NCI-H1105 treated with DMSO at 0.1 percent for 48 hours (cell line): ENCODE measurements around the gene PDE8A.

Source experiments
- DNase-seq: peaks from one replicate; lab custom pipeline; 2025; lab: John Stamatoyannopoulos, UW

Gene PDE8A

GRCh38 chr15:85091990-85092389, 110.3 kb downstream of the PDE8A start:
- DNase-seq: no peak

DNA sequence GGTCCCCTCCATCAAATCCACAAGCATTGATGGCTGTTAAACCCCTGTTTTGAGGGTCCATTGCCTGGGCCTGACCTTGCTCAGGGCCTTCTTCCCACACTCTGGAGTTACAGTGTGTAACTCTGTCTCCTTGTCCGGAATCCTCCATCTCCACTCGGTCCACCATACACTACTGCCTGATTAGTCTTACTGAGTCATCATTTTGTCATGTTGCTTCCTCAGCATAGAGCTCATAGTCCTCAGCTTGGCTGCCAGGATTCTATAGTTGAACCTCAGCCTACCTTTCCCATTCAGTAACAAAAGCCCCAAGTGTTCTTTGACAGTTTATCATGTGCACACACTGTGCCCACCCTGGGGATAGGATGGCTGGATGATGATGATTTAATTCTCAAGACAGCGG, 113.0 kb downstream of the PDE8A start:
- DNase-seq: no peak

DNA sequence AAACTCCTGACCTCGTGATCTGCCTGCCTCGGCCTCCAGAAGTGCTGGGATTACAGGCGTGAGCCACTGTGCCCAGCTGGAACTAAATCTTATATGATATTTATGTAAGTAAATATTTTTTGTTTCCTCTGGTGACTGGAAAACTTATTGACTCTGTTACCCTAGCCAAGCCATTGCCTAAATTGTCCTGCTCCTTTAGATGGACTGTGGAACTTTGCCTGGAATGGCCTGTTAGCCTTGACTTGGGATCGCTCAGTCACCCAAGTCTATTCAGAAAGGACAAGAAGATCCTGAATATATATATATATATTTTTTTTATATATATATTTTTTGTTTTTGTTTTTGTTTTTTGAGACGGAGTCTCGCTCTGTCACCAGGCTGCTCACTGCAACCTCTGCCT, 113.9 kb downstream of the PDE8A start:
- DNase-seq: no peak

DNA sequence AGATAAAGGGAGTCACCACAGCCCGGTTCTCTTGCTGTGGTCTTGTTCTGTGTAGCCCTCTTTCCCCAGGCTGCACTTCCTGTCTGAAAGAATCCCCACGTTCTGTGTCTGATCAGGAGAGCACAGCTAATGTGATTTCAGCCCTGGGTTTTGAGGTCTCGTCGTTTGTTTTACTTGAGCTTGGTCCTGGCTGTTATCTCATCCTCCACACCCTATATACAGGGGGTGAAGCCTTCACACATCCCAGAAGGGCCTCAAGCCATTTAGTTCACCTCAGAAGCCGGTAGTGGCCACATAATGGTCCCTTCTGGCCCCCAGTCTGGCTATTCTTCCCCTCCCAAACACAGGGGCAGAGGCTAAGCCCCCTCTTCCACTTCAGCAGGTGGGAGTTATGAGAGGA, 115.6 kb downstream of the PDE8A start:
- DNase-seq: no peak

DNA sequence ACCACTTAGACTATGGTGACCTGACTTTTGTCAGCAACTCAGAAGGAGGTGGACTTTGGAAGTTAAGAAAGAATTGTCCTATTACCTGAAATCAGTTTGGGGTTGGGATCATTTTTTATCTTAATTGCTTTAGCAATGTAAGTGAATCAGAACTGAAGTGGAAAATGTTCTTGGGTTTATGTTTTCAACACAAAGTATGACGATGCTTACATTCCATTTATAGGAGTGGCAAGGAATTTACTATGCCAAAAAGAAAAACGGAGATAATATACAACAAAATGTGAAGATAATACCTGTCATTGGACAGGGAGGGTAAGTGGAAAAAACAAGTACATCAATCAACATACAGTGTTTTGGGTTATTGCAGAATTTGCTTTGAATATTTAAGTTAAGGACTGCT, 116.1 kb downstream of the PDE8A start:
- DNase-seq: no peak

GRCh38 chr15:85099195-85099803, 117.6 kb downstream of the PDE8A start:
- DNase-seq: no peak

DNA sequence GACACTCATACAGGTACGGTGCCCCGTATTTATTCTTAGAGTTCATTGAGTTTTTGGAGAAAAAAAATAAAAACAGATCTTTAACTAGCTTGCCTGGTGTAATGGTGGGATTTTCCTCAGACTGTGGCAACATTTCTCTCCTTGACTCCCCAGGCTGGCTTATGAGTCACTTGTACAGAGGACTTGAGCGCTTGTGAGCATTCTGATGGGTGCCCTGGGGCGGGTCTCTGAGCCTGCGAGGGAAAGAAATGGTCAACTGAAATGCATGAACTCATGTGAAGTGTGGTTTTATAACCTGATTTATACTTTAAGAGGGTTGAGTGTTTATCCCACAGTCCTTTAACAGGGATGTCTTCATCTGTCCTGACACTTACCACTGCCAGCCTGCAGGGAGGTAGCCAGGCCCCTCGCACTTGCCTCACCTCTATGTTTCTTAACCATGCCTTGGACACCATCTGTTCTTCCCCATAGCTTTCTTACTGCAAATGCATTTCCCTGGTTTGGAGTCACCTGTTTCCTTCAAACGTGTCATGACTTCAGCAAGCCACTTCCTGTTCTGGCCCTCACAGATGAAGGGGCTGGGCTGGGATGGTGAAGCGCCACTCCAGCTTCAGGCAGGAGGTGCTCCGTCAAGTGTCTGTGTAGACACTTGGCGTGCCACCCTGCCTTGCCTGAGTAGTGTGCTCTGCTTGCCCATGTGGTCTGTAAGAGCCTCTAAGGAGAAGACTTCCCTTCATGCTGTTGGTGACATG, 118.7 kb downstream of the PDE8A start:
- no peak for DNase-seq

GRCh38 chr15:85104584-85104983, 122.9 kb downstream of the PDE8A start:
- no peak for DNase-seq

- DNase-seq: no peak
Measured at GRCh38 chr15:85108136-85108535, 126.5 kb downstream of the PDE8A start.

DNA sequence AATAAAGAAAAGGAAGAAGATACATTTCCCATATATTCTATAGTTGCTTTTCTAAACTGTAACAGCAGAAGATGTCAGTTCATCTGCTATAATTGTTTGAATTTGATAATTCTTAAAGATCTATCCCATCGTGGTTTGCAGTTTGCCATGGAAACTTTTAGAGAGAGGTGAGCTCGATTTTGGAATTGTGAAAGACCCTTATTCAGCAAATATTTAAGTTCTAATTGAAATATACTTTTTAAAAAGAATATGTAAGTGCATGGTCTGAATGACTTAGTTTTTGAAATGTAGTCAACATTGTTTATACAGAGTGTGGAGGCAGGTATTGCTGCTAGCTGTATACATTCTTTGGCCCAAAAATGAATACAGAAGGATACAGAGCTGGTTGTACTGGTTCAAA, 127.7 kb downstream of the PDE8A start:
- DNase-seq: no peak

GRCh38 chr15:85112997-85113396, 131.3 kb downstream of the PDE8A start:
- no peak for DNase-seq

GRCh38 chr15:85114886-85115285, 133.2 kb downstream of the PDE8A start:
- no peak for DNase-seq

DNA sequence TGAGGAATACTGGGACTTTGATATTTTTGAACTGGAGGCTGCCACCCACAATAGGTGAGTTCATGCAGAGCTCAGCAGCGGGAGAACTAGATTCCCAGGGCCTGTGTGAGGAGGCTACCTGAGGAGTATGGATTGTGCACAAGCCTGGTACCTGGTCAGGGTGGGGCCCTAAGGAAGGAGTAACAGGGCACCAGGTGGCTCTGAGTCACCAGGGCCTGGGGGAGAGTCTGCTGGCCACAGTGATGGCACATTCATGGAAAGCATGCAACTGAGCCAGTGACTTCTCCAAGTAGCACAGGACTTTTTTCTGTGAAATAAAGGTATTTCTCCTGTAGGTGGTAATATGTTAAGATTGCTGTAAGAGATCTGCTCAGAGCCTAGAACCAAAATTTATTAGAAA, 134.4 kb downstream of the PDE8A start:
- DNase-seq: no peak

GRCh38 chr15:85116494-85116893, 134.8 kb downstream of the PDE8A start:
- no peak for DNase-seq

DNA sequence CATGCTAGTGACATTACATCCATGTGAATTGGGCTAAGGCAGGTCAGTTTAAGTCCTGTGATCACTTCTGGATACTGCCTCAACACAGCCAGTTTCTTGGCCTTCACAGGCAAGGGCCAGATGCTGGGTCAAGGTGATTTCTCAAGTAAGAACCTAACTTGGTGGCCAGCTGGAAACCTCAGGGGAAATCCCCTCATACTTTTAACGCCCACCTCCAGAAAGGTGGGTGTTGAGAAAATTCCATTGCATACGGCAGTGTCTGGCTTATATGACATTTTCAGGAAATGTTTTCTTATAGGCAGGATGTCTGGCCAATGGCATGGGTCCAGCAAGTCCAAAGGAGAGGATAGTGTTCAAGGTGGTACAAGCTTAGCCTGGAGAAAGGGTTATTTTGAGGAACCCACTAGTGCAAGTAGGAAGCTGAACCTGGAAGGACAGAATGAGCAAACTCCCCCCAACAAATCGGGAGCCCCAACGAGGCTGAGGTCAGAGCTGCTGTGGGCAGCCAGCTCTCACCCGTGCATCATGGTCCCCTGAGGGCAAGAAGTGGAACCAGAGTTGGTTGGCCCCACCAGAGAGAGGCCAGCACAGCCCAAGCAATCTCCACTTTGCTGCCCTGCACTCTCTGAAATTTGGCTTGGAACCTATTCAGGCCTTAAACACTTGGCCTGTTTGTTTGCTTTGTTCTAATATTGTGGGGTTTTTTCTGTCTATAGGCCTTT, 135.4 kb downstream of the PDE8A start:
- no peak for DNase-seq

DNA sequence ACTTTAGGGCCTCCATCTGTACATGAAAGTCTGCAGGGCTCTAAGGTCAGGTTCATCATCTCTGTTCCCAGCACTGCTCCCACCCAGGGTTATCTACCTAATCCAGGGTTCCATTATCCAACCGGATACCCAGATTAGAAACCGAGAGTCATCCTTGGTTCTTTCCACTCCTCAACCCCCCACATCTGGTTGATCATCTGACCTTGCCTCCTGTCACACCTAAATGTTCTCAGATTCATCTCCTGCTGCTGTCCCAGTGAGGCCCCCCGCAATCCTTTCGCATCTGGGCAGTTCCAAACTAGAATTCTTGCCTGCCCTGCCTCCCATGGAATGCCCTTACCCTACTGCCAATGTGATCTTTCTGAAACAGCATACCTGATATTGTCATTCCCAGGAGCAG, 136.5 kb downstream of the PDE8A start:
- DNase-seq: no peak

DNA sequence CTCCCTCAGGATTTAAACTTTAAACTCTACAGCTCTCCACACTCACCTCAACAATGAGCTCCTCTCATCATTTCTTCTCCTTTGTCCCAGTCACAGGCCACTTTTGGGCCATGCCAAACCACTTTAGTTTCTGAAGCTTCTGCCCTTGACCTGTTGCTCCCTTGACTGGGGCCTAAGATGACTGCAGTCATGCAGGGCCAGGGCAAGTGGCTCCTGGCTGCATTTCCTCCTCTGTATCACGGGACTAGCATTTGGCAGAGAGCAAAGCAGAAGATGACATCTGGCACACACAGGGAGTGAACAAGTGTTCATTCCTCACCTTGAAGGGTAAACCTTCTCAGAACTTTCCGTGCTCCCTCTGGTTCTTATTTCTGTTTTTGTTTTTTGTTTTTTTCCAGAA, 136.9 kb downstream of the PDE8A start:
- DNase-seq: no peak

GRCh38 chr15:85120351-85121113, 138.9 kb downstream of the PDE8A start:
- no peak for DNase-seq

- no peak for DNase-seq
Measured at GRCh38 chr15:85124173-85124572, 142.5 kb downstream of the PDE8A start.

DNA sequence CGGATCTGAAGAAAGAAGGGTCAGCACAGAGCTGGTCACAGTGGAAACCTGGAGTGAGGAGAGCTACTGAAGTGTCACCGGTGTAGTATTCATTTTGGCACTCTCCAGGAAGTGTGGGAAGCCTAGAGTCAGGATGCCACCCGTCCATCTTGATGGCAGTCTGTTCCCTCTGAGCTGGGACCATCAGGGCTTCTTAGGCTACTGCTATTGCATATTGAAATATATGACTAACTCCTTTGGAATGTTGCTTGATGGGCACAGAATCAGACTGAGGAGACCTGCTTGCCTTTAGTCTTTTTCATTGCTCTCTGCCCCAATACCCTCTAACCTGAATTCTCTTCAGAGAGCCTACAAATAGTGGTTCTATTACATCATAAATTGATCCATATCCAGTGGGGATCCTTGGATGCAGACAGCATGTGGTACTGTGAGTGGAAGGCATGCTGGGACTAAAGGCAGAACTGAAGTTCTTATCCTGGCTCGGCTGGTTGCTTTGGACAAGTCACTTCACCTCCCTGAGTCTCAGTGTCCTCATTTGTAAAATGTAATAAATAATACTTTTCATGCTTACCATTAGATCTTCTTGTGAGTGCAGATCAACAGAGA, 143.5 kb downstream of the PDE8A start:
- DNase-seq: no peak

- DNase-seq: no peak
Measured at GRCh38 chr15:85128621-85129020, 147.0 kb downstream of the PDE8A start.

- no peak for DNase-seq
Measured at GRCh38 chr15:85129881-85130280, 148.2 kb downstream of the PDE8A start.
